GM19043 (cell line): ENCODE results near the gene TIMM9.
"Not testable (repeated sequence)": the region's sequence is repeated elsewhere in the genome, so short reads cannot be mapped to it uniquely, and the experiment has no call there.

Source experiments
- ATAC-seq: cut with Tn5 transposase; IDR thresholded peaks from one replicate; pipeline ENCODE4 v1.9.1; 2021; ENCODE audit warnings: low read depth; ENCODE audit not compliant: unreplicated experiment

The TIMM9 gene, protein sequence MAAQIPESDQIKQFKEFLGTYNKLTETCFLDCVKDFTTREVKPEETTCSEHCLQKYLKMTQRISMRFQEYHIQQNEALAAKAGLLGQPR

DNA sequence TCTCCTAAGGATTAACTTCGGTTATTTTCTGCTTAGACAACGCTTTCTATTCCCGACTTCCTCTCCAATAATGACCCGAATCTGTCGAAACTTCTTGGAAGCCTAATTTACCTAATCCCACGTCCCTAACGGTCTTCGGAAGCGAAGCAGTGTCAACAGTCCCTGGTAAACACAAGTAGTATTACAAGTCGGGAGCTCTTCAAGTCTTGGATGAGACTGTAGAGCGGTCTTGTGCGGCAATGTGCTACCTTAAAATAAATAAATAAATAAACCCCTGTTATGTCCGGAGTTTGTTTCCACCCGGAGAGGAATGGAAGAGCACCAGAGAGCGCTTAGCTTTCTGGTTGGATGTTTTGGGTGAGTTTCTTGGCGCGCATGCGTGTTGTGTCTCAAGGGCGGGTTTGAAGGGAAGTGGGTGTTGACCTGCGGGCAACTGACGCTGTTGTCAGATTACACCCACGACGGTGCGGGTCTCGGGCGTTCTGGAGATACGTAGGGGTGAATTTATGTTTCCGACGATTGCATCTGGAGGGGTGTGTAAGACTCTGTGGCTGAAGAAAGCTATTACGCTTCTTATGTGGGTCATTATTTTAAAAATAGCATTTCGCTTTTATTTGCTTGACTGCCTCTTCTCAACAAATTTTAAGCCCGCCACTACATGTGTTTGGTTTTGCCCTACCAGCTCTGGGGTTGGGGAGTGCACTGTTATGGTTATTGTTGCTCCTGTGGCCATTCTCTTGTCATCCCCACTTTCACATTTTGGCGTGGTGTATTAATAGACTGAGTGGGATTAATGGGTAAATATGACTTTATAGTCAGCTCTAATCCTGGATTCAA is at the start of gene TIMM9, which contains the start of gene KIAA0586:
TSS of gene TIMM9 (minus strand) at position 251 of the 837 bp plus-strand sequence. CDS start 15,586 bp downstream, outside the sequence.
TSS of gene KIAA0586 (plus strand) at position 439 of the 837 bp plus-strand sequence. CDS start 546 bp downstream, outside the sequence.
- peak; percentile 91 for ATAC-seq

DNA sequence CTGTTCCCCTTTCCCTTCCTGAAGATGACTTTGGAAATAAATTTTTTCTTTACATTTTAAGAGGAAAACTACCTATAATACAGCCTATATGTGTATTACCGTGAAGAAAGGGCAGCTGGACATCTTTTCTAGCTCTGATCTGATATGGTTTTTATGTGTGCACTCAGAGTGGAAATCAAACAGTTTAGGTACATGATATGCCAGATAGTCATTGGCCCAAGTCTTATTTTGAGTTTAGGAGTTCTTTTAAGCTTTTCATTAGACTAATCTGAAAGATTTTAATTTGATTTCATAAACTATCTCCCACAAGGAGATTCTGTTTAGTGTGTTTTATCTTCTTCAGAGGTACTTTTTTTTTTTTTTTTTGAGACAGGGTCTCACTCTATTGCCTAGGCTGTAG is 49.0 kb upstream of the TIMM9 start:
- no peak for ATAC-seq

DNA sequence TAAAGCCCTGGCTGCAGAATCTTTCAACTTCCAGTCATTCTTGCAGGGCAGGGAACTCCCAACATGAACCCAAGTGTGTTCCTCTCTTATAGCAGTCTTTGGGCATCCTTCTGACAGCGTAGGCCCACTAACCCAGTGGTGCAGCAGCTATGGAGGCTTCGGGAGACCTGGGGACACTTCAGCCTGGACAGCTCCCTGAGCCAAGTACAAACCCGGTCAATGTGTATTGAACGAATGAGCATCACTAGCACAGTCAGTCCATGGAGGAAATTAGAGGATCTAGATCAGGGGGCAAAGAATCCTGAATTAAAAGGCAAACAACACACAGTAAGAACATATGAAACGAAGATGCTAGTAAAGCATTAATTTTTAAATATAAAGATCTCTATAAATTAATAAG is 42.0 kb upstream of the TIMM9 start:
- no peak for ATAC-seq

DNA sequence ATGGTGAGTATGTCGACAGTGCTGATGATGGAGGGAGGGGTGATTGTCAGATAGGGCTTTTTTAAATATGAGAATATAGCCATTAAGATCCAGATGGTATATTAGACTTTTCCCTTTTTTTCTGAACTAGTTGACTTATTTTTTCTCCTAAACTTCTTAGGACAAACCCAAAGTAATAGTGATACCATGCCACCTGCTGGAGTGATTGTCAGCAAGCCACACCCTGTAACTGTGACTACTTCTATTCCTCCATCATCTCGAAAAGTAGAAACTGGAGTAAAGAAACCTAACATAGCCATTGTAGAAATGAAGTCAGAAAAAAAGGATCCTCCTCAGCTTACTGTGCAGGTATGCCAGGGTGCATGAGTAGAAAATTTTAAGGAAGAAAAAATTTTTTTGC is 40.2 kb upstream of the TIMM9 start:
- no peak for ATAC-seq

DNA sequence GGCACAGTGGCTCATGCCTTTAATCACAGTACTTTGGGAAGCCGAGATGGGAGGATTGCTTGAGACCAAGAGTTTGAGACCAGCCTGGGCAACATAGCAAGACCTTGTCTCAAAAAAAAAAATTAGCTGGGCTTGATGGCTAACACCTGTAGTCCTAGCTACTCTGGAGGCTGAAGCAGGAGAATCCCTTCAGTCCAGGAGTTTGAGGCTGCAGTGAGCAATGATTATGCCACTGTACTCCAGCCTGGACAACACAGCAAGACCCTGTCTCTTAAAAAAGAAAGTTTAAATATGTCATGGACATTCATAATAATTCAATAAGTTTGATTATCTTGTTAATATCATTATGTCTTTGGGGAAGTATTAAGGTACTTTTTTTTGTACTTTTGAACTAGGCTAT is 39.1 kb upstream of the TIMM9 start:
- no peak for ATAC-seq

DNA sequence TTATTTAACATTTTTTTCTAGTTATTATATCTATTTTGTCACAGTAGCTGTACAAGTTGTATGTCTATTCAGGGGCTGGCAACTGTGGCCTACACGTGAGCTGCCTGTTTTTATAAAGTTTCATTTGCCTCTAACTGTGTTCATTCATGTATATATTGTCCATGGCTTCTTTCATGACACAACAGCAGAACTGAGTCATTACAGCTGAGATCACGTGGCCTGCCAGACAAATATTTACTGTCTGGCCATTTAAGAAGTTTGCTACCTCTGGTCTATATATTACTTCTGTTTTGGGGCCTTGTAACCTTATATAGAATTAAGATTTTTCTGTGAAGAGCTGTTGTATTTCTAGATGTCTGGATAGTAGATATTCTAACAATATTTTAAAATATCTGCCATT is 38.1 kb upstream of the TIMM9 start:
- ATAC-seq = no peak

DNA sequence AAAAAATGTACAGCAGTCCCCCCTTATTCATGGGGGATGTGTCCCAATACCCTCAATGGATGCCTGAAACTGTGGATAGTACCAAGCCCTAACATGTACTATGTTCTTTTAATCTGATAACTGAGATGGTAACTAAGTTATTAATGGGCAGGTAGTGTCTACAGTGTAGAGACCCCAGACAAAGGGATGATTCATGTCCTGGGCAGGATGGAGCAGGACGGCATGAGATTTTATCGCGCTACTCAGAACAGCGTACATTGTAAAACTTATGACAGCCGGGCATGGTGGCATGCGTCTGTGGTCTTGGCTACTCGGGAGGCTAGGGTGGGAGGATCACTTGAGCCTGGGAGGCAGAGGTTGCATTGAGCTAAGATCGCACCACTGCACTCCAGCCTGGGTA is 37.3 kb upstream of the TIMM9 start:
- no peak for ATAC-seq

DNA sequence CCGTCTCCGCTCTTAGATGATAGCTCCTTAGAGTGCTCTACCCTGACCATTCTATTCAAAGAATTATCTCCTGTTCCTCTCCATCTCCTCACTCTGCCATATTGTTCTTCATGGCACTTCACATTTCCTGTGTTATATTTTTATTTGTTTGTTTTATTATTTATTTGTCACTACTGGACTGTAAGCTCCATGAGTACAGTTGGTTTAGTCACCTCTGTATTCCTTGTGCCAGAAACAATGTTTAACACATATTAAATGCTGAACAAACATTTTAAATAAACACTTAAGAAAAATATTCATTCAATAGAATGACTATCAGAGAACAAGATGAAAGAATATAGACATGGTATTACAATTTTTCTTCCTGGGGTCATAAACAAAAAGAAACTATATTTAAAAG is 35.8 kb upstream of the TIMM9 start:
- ATAC-seq = no peak

DNA sequence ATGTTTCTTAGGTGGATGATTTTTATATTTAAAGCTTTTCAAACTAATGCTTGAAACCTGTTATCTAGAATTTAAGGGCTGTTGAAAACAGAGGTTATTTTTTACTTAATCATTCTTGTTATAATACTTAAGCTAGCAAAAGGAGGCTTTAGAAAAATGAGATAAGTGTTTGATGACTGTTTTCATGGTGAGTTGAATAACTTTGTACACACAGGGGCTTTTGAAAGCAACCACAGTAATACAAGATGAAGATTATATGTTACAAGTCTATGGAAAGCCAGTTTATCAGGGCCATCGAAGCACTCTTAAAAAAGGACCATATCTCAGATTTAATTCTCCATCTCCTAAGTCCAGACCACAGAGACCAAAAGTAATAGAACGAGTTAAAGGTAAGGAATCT is 33.4 kb upstream of the TIMM9 start:
- ATAC-seq = no peak

DNA sequence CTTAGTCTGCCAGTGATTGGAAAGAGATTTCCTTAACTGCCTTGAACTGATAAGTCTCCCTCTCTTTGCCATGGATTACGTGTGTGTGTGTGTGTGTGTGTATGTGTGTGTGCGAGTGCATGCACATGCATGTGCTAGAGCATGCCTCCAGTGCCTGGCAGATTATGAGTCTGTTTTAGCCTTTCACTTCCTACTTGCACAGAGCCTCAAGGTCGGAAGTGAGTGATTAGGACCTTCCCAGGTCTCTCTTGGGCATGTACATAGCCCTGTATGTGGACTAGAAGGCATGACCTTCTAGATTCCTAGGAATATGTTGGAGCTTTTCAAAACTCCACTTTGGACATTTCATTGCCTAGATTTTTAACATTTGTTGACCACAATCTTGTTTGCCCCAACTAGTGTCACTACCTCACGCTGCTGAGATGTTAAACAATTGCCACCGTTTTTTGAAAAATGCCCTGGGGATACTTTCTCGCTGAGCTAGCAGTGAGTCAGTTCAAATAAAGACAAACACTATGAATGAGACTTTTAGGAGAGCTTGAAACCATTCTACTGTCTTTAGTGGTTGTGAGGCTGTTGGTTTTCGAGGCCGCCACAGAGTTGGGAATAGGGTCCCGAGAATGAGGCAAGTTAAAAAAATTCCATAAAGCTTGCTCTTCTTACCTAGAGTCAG is 28.4 kb upstream of the TIMM9 start:
- no peak for ATAC-seq

DNA sequence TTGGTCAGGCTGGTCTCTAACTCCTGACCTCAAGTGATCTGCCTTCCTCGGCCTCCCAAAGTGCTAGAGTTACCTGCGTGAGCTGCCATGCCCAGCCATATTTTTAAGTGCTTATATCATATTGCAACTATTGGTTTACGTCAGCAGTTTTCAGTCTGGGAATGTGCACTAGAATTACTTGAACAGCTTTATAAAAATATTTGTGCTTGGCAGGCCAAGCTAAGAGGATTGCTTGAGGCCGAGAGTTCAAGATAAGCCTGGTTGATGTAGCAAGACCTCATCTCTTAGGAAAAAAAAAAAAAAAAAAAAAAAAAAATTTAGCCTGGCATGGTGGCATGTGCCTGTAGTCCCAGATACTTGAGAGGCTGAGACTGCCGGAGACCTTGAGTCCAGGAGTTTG is 17.3 kb upstream of the TIMM9 start:
- no peak for ATAC-seq

DNA sequence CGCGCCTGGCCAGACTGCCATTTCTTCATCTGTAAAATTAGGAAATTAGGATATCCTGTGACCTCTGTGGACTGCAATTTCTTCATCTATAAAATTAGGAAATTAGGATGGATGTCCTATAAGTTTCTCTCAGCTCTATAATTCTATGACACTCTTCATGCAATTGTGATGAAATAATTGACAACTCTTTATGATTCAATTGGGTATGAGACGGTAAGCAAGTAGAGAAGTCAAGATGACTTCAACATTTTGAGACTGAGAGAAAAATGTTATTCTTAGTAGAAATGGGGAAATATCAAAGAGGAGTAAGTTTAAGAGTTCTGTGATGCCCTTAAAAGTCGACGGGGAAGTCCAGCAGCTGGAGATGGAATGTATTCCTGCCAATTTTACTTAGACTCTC is 12.1 kb upstream of the TIMM9 start:
- ATAC-seq = no peak

DNA sequence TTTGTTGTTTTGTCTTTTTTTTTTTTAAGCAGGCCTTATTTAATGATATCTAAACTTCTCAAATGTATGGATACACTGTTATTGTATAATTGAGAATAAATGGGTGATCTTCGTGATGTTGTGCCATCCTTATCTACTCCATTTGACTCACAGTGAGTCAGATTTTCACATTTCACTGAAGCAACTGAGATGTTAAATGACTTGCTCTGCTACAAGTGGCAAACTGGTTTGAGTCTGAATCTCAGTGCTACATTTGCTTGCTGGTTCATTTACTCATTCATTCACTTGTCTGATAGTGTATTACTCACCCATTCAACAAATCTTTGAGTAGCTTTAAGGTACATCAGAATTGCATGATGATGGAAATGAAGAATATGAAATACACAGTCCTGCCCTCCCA is 2.8 kb upstream of the TIMM9 start:
- no peak for ATAC-seq

DNA sequence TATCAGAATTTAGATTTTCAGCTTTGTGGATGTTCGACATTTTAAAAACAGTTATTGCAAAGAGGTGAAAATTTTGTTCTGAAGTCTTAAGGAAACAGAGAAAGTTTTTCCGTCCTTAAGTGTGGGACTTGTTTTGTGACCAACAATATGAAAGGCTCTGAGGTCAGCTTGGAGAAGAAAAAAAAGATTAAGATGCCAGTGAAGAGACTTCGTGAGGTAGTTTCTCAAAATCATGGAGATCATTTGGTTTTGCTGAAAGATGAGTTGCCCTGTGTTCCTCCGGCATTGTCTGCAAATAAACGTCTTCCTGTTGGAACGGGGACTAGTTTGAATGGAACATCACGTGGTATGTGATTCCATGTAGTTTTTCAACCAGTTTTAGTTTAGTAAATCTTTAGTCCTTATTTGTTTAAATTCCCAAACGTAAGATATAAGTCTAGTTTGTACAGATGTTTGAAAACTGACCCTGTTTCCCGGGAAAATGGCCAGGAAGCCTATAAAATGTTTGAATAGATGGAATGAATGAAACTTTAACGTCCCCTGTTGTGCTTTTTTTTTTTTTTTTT is 870 bp upstream of the TIMM9 start:
- no peak for ATAC-seq

DNA sequence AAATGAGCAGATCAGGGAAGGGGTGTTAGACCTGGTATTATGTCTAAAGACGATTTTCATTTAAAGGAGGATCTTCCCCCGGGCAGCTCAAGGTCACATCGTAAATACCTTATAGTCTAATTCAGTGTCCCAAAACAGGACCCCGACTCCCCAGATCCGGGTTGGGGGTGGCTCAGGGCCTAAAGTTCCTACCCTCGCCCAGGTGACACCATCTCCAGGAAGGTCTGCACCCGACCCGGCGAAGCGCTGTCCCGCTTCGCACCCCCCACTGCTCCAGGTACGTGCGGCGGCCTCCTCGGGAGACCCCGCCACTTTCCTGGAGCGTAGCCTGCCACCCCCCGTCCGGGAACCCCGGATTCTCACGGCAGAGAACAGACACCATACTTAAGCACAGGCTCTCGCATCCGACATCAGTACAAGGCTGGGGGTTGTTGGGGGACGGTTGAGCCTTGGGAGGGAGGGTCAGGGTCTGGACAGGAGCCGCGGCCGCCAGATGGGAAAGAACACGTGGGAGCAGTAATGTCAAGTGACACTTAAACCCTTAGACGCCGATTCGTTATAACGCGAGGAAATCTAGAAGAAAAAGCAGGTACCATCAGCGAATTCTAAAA is 556 bp downstream of the TIMM9 start:
- no peak for ATAC-seq

DNA sequence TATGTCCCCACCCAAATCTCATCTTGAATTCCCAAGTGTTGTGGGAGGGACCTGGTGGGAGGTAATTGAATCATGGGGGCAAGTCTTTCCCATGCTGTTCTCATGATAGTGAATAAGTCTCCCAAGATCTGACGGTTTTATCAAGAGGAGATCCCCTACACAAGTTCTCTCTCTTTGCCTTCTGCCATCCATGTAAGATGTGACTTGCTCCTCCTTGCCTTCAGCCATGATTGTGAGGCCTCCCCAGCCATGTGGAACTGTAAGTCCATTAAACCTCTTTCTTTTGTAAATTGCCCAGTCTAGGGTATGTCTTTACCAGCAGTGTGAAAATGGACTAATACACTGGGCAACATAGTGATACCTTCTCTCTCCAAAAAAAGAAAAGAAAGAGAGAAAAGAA is 10.4 kb downstream of the TIMM9 start:
- ATAC-seq = not testable (repeated sequence)

DNA sequence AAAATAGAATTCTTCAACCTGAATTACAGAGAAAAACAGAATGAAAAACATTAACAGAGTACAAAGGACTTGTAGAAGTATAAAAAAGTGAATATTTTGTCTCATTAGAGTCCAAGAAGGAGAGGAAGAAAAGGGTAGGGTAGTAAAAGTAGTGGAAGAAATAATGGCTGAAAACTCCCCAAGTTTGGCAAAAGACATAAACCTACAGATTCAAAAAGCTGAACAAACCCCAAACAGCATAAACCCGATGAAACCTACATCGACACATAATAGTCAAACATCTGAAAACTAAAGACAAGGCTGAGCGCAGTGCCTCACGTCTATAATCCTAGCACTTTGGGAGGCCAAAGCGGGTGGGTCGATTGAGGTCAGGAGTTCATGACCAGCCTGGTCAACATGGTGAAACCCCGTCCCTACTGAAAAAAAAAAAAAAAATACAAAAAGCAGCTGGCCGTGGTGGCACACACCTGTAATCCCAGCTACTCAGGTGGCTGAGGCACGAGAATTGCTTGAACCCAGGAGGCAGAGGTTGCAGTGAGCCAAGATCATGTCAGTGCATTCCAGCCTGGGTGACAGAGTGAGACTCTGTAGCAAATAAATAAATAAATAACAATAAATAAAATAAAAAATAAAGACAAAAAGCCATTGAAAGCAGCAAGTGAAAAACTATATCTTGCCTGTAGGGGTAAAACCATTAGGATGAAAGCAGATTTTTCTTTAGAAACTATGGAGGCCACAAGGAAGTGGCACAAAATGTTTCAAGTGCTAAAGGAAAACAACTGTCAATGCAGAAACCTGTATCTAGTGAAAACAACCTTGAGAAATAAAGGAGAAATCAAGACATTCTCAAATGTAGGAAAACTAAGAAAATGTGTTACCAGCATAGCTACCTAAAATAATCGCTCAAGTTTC is 11.4 kb downstream of the TIMM9 start:
- ATAC-seq = no peak

DNA sequence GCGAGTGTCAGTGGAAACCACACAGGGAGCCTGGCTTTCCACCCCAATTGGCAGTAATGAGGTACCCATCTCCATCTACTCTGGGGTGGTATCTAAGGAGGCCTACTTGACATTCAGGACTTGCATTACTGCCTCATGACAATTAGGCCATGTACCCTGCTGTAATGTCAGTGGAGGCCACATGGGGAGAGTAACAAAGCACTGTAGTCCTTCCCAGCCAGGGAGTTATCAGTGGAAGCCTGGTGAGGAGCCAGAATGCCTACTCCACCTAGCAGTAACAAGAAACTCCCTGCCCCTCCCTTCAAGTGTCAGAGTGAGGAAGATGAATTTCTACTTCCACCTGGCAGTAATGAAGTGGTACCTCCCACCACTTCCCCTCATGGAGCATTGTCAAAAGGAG is 12.5 kb downstream of the TIMM9 start:
- ATAC-seq = no peak

DNA sequence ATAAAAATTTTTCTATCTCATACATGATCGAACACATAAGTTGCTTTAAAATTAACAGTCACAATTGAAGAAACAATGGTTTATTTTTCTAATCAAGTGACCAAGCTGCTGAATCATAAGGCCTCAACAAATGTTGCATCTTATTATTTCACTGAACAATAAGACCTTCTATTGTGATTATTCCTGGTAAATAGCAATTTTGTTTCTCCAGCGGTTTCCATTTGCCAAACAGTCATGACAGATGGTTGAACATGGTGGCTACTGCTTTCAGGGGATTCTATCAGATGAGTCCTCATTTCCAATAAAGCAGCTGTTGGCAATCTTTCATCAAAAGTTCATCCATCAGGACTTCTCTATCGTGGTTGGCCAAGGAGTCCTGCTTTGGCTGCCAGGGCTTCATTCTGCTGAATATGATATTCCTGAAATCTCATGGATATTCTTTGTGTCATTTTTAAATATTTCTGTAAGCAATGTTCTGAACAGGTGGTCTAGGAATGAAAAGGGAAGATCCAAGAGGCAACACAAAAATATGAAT is 18.6 kb downstream of the TIMM9 start:
- no peak for ATAC-seq

DNA sequence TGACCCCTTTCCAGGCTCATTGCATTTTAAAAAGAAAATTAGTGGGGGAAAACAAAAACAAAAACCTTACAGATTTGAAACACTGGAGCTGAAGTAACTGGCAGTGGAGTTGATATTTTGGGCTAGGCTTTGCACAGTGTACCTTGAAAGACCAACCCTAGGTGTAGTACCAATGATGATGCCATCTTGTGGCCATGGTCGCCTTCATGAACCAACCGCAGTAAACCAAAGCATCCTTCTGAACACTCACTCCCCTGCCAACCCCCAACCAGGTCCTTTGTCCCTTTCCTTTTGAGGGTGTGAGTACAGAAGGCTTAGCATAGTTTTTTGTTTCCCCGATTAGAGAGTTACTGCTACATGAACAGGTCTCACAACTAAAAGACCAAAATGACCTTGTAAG is 25.7 kb downstream of the TIMM9 start:
- no peak for ATAC-seq
